ENCODE measurements around the gene AOPEP. TPM values are rescaled to one million over a fixed set of nuclear protein-coding genes. Genes with fewer than 3 reads are reported as not detected.

The AOPEP gene
- total RNA-seq, 2 experiments from 2014 or later = 5.8 to 6.4 TPM

DNA sequence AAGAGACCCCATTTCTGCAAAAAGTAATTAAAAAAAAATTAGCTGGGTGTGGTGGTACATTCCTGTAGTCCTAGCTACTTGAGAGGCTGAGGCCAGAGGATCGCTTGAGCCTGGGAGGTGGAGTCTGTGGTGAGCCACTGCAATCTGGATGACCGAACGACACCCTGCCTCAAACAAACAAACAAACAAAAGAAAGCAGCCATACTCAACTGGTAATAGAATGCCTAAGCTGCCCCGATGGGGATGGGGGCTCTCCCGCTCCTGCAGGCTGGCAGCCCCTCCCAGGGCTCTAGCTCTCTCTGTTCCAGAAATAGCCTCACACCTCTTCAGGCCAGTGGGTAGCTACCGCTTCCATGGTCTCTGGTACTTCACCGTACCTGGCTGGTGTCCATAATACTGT is 349.2 kb downstream of the AOPEP start:
- Mint-ChIP-seq H3K36me3 (ENCODE audit: low read depth) (no peaks in the 10 kb centered on the region), H3K27me3 (ENCODE audit: low read depth) (no peaks in the 10 kb centered on the region), H3K9me3 (no peaks in the 10 kb centered on the region), H3K4me3 (no peak overlapping the region), H3K27ac (no peak overlapping the region), H3K4me1 (ENCODE audit: low read depth) (no peaks in the 10 kb centered on the region)
- no peak for DNase-seq
- CTCF ChIA-PET = interaction anchor here (0.6 kb wide), 1 partner anchor 43 kb away, joined by 4 read pairs; no protein-coding TSS in a partner anchor
- intact Hi-C loops (cut with micrococcal nuclease) = no loop called here

DNA sequence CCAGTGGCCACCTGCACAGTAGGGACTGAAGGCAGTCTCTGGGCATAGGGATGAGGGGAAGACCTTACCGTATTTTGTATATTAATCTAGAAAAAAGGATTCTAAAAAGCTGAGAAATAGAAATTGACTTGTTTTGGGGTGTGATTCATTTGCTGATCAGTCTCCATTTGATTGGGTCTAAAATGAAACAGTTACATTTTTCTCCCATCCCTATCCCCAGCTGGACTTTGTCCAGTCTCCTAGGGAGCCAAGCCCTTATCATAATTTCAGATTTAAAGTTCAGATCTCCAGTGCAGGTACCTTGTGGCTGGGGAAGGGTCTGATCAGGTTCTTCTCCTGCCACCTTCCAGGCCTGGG is 350.2 kb downstream of the AOPEP start:
- H3K27me3 Mint-ChIP-seq (ENCODE audit: low read depth) = no peaks in the 10 kb centered on the region
- no peaks in the 10 kb centered on the region for H3K4me1 Mint-ChIP-seq (ENCODE audit: low read depth)
- no peak for DNase-seq
- intact Hi-C loops (cut with micrococcal nuclease) = no loop called here
- no peaks in the 10 kb centered on the region for H3K9me3 Mint-ChIP-seq
- no peak overlapping the region for H3K27ac Mint-ChIP-seq
- no peaks in the 10 kb centered on the region for H3K36me3 Mint-ChIP-seq (ENCODE audit: low read depth)
- CTCF ChIA-PET = no interaction called here
- no peak overlapping the region for H3K4me3 Mint-ChIP-seq

DNA sequence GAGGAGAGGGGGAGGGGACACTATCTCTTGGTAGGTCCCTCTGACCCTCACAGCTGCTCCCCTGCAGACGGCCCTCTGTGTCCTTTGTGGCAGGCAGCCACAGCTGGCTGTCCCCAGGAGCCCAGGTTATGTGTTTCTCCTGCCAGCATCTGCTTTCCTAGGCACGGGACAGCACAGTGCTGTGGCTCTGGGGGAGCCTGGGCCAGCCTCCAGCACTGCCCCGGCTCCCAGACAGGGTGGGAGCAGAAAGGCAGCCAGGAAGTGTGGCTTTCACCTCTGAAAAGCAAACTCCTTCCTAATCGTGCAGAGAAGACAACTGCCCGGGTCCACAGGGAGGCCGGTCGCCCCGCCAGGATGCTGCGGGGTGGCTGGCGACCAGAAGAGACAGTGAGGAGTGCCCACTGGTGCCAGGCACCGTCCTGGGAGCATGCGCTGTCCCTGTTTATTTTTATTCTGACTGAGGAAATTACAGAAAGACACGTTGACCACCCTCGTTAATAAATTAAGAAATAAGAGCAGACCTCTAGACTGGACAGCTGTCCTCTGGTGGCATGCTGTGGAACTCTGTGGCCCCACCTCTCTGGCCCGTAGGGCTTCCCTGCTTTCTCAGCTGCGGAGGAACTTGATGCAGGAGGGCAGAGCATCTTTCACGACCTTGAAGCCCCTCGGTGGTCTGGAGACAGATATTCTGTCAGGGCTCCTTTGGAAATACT is 350.7 kb downstream of the AOPEP start:
- no peaks in the 10 kb centered on the region for H3K9me3 Mint-ChIP-seq
- no peak overlapping the region for H3K4me3 Mint-ChIP-seq
- DNase-seq = no peak
- no peaks in the 10 kb centered on the region for H3K36me3 Mint-ChIP-seq (ENCODE audit: low read depth)
- intact Hi-C loops (cut with micrococcal nuclease) = no loop called here
- H3K27ac Mint-ChIP-seq = no peak overlapping the region
- CTCF ChIA-PET = no interaction called here
- H3K4me1 Mint-ChIP-seq (ENCODE audit: low read depth) = no peaks in the 10 kb centered on the region
- H3K27me3 Mint-ChIP-seq (ENCODE audit: low read depth) = no peaks in the 10 kb centered on the region

DNA sequence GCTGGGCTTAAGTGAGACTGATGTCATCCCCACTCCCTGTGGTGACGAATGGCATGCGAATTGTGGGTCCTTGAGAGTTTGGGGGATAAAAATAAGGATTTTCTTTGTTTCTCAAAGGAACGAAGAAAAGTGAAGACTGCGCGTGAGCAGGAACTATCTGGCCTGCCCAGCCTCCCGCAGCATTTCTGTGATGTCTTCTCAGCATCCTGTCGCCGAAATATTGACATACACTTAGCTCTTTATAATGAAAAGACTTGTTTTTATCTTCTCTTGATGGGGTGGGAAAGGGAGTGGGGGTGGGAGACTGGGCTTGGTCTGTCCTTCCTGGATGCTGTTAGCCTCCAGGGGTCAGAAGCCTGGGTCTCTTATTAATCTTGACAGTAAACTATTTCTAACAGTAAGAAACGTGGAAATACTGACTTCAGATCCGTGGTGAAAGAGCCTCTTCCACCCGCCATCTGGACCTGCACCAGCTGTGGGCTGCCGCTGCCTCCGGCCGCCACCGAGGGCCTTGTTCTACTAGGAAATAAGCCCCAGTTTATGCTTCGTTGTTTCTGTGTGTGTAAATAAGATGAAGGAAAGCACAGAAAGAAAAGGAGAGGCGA is 351.4 kb downstream of the AOPEP start:
- Mint-ChIP-seq H3K4me3 (no peak overlapping the region), H3K9me3 (no peaks in the 10 kb centered on the region), H3K27me3 (ENCODE audit: low read depth) (no peaks in the 10 kb centered on the region), H3K36me3 (ENCODE audit: low read depth) (peaks cover 2% of the 10 kb centered on the region), H3K4me1 (ENCODE audit: low read depth) (no peaks in the 10 kb centered on the region), H3K27ac (no peak overlapping the region)
- CTCF ChIA-PET = no interaction called here
- no peak for DNase-seq
- intact Hi-C loops (cut with micrococcal nuclease) = no loop called here

DNA sequence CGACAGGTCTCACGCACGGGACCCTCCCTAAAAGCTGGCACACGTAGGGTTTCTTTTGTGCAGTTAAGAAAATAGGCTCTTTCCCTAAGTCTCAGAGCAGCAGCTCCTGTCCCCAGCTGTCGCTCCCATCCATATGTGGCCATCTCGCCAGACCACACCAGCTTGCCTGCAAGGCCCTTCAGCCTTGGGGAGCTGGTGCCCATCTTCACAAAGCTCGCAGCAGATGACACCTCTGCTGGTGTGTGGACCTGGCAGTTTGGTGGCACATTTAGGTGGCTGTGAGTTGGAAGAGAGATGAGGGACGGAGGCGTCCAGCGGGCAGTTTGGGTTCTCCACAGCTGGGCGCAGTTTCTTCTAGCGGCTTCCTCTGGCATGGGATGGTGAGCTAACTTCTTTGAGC is 352.0 kb downstream of the AOPEP start:
- Mint-ChIP-seq H3K9me3 (no peaks in the 10 kb centered on the region), H3K4me3 (no peak overlapping the region), H3K36me3 (ENCODE audit: low read depth) (peaks cover 2% of the 10 kb centered on the region), H3K27ac (no peak overlapping the region), H3K27me3 (ENCODE audit: low read depth) (no peaks in the 10 kb centered on the region), H3K4me1 (ENCODE audit: low read depth) (no peaks in the 10 kb centered on the region)
- intact Hi-C loops (cut with micrococcal nuclease) = no loop called here
- no peak for DNase-seq
- CTCF ChIA-PET = no interaction called here

DNA sequence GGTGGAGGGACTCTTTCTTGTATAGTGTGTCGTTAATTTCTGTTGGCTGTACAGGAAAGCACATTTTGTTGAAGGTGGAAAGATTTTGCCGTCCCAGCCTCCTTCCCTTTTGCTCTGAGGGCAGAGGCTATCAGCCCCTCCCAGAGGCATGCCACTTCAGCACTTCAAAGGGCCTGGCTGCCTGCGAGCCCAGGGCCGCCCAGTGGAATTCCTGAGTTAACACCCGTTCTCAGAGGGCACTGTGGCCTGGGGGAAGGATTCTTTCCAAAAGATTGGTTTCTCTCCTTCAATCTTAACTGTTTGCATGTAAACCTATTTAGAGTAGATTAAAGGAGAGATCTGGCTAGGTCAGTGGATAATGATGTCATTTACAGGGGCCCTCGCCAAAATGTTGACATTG is 352.4 kb downstream of the AOPEP start:
- Mint-ChIP-seq H3K27me3 (ENCODE audit: low read depth) (no peaks in the 10 kb centered on the region), H3K27ac (no peak overlapping the region), H3K4me1 (ENCODE audit: low read depth) (no peaks in the 10 kb centered on the region), H3K36me3 (ENCODE audit: low read depth) (peaks cover 2% of the 10 kb centered on the region), H3K4me3 (no peak overlapping the region), H3K9me3 (no peaks in the 10 kb centered on the region)
- CTCF ChIA-PET = no interaction called here
- DNase-seq = no peak
- intact Hi-C loops (cut with micrococcal nuclease) = no loop called here

DNA sequence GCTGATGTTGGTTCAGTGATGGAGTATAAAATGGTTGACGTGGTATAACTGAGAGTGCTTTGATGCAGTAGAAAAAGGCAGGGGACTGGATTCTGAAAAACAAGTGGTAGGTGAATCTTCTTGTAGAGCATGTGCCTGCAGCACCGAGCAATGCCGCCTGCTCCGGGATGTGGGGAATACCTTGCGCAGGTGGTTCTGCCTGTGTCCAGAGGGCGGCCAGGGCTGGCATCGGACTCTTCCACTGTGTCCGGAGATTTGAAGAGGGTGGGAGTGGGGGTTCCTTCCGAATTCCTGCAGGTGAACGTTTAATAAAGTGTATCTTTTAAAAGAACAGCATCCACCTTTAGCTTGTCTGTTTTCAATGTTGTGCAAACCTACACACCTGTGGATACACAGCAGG is 353.0 kb downstream of the AOPEP start:
- Mint-ChIP-seq H3K27ac (no peak overlapping the region), H3K9me3 (no peaks in the 10 kb centered on the region), H3K4me1 (ENCODE audit: low read depth) (no peaks in the 10 kb centered on the region), H3K27me3 (ENCODE audit: low read depth) (no peaks in the 10 kb centered on the region), H3K36me3 (ENCODE audit: low read depth) (peaks cover 2% of the 10 kb centered on the region), H3K4me3 (no peak overlapping the region)
- DNase-seq = no peak
- CTCF ChIA-PET = no interaction called here
- intact Hi-C loops (cut with micrococcal nuclease) = no loop called here

DNA sequence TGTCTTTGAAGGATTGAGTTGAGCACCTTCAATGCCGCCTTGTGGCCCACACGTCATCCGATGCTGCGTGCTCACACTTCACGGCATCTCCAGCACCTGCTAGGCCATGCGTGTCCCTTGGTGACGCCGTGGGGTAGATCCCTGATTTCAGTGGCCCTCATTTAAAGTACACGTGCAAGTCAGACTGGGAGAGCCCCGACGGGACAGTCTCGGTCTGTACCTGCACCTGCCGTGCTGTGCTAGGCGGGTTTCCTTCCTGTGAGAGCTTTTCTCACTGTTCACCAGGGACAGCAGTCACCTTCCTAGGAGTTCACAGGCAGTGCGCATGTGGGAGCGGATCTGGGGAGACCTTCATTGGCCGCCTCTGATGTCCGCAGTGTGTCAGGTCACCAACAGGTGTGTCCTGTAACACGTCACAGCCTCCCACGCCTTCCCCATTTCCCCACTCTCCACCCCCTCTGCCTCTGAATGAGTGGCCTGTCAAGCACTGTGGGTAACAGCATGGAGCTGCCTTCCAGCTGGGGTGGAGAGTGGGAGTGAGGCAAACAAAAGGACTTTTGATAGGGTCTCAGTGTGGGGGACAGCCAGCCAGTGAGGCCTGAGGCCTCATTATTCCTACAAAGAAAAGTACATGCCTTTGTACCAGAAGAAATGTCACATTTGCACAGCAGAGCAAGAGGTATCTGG is 354.6 kb downstream of the AOPEP start:
- H3K27ac Mint-ChIP-seq = no peak overlapping the region
- intact Hi-C loops (cut with micrococcal nuclease) = no loop called here
- no peaks in the 10 kb centered on the region for H3K9me3 Mint-ChIP-seq
- peaks cover 2% of the 10 kb centered on the region for H3K36me3 Mint-ChIP-seq (ENCODE audit: low read depth)
- H3K27me3 Mint-ChIP-seq (ENCODE audit: low read depth) = no peaks in the 10 kb centered on the region
- no peak for DNase-seq
- H3K4me3 Mint-ChIP-seq = no peak overlapping the region
- CTCF ChIA-PET = interaction anchor here (0.6 kb wide), 1 partner anchor 1138 kb away, joined by 3 read pairs; no protein-coding TSS in a partner anchor
- H3K4me1 Mint-ChIP-seq (ENCODE audit: low read depth) = no peaks in the 10 kb centered on the region

DNA sequence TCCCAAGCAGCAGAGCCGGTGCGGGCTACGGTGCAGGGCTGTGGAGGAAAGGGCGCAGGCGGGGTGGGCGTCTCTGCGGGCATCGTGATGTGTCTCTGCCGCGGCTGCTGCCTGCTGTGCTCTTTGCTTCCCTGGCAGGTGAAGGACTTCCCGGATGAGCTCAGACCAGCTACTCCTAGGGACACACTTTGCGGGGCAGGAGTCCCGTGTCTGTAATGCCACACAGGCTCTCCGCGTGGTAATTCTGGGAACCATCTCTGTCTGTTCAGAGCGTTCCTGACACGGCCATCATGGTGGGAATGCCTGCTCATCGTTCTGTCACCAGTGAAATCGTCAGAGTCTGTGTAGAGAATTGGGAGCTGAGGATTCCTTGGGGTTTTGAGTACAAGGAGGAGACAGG is 355.5 kb downstream of the AOPEP start:
- CTCF ChIA-PET = no interaction called here
- no peak overlapping the region for H3K4me3 Mint-ChIP-seq

DNA sequence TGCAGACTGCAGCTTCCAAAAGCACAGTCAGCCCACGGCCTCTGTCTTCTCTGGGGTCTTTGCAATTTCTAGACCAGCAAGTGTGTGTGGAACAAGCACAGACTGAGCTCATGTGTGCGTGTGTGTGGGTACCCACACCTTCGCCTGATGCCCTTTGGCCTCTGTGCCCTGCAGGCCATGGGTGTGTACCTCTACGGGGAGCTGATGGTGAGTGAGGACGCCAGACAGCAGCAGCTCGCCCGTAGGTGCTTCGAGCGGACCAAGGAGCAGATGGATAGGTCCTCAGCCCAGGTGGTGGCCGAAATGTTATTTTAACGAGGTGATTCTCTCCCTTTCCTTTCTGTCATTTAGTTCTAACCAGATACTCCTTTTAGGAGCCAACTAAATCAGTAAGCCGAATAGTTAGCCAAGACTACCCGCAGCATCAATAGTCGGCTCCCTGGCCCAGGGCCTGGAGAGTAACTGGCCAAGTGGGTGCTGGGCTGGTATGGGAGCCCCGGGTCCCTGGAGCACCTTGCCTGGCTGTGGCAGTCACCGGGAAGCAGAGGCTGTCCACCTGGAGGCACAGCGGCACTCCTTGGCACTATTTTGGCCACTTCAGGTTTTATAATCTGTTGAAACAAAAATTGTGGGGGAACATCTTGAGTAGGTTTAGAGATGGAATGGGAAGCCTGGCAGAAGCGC is 356.0 kb downstream of the AOPEP start:
- no peak for DNase-seq
- CTCF ChIA-PET = no interaction called here
- Mint-ChIP-seq H3K4me1 (ENCODE audit: low read depth) (no peaks in the 10 kb centered on the region), H3K4me3 (no peak overlapping the region), H3K9me3 (no peaks in the 10 kb centered on the region), H3K27me3 (ENCODE audit: low read depth) (no peaks in the 10 kb centered on the region), H3K27ac (no peak overlapping the region), H3K36me3 (ENCODE audit: low read depth) (peaks cover 2% of the 10 kb centered on the region)
- intact Hi-C loops (cut with micrococcal nuclease) = no loop called here

More for the DNA sequence above, 355.5 kb downstream of the AOPEP start:
- no peak for DNase-seq
- H3K9me3 Mint-ChIP-seq = no peaks in the 10 kb centered on the region
- no peaks in the 10 kb centered on the region for H3K4me1 Mint-ChIP-seq (ENCODE audit: low read depth)
- peaks cover 2% of the 10 kb centered on the region for H3K36me3 Mint-ChIP-seq (ENCODE audit: low read depth)
- intact Hi-C loops (cut with micrococcal nuclease) = no loop called here
- H3K27ac Mint-ChIP-seq = no peak overlapping the region
- H3K27me3 Mint-ChIP-seq (ENCODE audit: low read depth) = no peaks in the 10 kb centered on the region

DNA sequence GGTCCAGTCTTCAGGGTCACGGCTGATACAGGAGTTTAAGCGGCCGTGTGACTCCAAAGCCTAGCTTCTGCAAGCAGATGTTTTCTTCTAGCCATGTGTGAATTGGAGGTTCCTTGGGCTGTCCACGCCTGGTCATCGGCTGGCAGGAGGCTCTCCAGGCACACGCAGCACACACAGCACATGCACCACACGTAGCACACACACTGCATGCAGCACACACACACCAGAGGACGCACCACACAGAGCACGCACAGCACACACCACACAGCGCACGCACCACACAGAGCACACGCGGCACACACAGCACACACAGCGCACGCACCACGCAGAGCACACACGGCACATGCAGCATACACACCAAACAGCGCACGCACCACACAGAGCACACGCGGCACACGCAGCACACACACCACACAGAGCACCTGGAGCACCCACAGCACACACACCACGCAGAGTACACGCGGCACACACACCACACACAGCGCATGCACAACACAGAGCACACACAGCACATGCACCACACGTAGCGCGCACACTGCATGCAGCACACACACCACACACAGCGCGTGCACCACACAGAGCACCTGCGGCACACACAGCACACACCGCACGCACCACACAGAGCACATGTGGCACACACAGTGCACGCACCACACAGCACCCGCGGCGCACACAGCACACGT is 356.7 kb downstream of the AOPEP start:
- Mint-ChIP-seq H3K27me3 (ENCODE audit: low read depth) (no peaks in the 10 kb centered on the region), H3K27ac (no peak overlapping the region), H3K36me3 (ENCODE audit: low read depth) (peaks cover 2% of the 10 kb centered on the region), H3K9me3 (no peaks in the 10 kb centered on the region), H3K4me1 (ENCODE audit: low read depth) (no peaks in the 10 kb centered on the region), H3K4me3 (no peak overlapping the region)
- CTCF ChIA-PET = no interaction called here
- no peak for DNase-seq
- intact Hi-C loops (cut with micrococcal nuclease) = no loop called here

DNA sequence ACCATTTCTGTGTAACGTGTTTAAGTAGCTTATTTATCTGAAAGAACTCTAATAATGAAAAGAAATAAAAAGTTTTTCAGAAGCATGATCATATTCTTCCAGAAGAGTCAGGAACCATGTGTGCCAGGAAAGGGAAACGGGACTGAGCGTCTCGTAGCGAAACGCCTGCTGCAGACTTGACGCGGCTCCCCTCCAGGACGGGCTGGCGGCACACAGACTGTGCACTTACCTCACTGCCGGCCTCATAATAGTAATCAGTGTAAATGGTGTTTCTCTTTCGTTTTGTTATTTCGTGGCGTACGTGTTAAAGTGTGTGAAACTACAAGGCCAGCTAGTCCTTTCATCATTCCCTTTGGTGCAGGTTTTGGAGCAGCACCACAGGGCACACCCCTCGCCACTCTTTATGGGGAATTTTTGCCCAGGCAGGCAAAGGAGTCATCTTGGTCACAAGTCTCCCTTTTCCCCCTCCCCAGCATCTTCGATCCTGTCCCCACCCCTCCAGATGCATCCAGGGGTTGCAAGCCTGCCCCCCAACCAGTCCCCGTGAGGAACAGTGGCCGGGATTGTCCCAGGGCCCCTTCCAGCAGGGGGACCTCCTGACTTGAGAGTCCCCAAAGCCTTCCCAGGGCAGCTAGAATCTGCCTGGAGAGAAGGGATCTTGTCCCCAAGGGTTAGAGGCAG is 357.9 kb downstream of the AOPEP start:
- no peaks in the 10 kb centered on the region for H3K27me3 Mint-ChIP-seq (ENCODE audit: low read depth)
- no peaks in the 10 kb centered on the region for H3K4me1 Mint-ChIP-seq (ENCODE audit: low read depth)
- intact Hi-C loops (cut with micrococcal nuclease) = no loop called here
- CTCF ChIA-PET = no interaction called here
- H3K4me3 Mint-ChIP-seq = no peak overlapping the region
- no peak overlapping the region for H3K27ac Mint-ChIP-seq
- no peaks in the 10 kb centered on the region for H3K9me3 Mint-ChIP-seq
- H3K36me3 Mint-ChIP-seq (ENCODE audit: low read depth) = peaks cover 2% of the 10 kb centered on the region
- no peak for DNase-seq

Data from activated naive CD4-positive, alpha-beta T cell treated with anti-CD3 and anti-CD28 coated beads for 36 hours (primary cell).